Heart left ventricle (tissue), 13 donors: ENCODE measurements around the gene EYS.

Experiments
- CTCF ChIP-seq, 12 donors: fragments of 200-600 bp; sonication (generic) in 4 of 12; IDR thresholded peaks; one replicate each; pipeline versions ENCODE4 v1.5.0 to v1.8.0; 2018 to 2022; ENCODE audit warnings: antibody characterized with exemption in 12 of 12, mild to moderate bottlenecking in 5 of 12
- POLR2A ChIP-seq, 2 donors: fragments of 450-650 bp; IDR thresholded peaks; one replicate each; pipeline ENCODE4 v1.6.1; 2017; ENCODE audit warnings: antibody characterized with exemption in 2 of 2, mild to moderate bottlenecking in 2 of 2, moderate library complexity in 2 of 2
- donor health status: ischemic (EF 13 %, LVEDD 7.1; RV severe dilation, severe dysfunction).
- donor health status: DM: no; HTN: yes; CAD: no.
- donor health status: DM: no; HTN: no; CAD: no.
- donor health status: ischemic (EF 25% LVEDD 6.9; RV normal size, moderate dysfunction).
- donor health status: ischemic (EF 25% LVEDD 5.7; RV mildly dilated, moderate dysfunction).
- donor health status: ischemic (EF 35%, LVEDD 5.7; RV mildly dilated, moderate dysfunction).
- donor health status: nonischemic (EF 11% LVEDD 7.7; RV severe dilation, severe dysfunction).
- donor health status: DM: yes; HTN: yes; CAD: no.
- donor health status: PGD.
- donor health status: ischemic (EF 29% LVEDD 5.4; RV normal size, mild dysfunction).
- donor health status: nonischemic (EF 23%, LVEDD 6.1; RV moderate dilation, normal function).

- no peak for TF ChIP-seq POLR2A (IDR thresholded peaks at IDR 0.05)
- no peak for TF ChIP-seq CTCF (IDR thresholded peaks at IDR 0.05)
Observed at GRCh38 chr6:63883597-63883996, 1823.4 kb downstream of the EYS start.
